Muscle layer of duodenum (tissue), 2 donors: ENCODE data around the gene AMPH.

ENCODE experiments used
- H3K27ac ChIP-seq: one replicate; pipeline ENCODE4 v1.7.0; 2013; ENCODE audit warnings: mild to moderate bottlenecking, low read length
- H3K27me3 ChIP-seq: one replicate; pipeline ENCODE4 v1.7.0; 2013; ENCODE audit warnings: low read depth, mild to moderate bottlenecking, control low read depth, low read length
- H3K36me3 ChIP-seq, 2 donors: one replicate each; pipeline ENCODE4 v1.7.0; 2013; ENCODE audit warnings: low read length in 2 of 2, control low read depth in 1 of 2, mild to moderate bottlenecking in 1 of 2; ENCODE audit not compliant: insufficient read depth in 2 of 2, control insufficient read depth in 1 of 2
- H3K4me1 ChIP-seq, 2 donors: one replicate each; pipeline ENCODE4 v1.7.0; 2013; ENCODE audit warnings: low read length in 2 of 2, mild to moderate bottlenecking in 2 of 2, control low read depth in 1 of 2, moderate library complexity in 1 of 2; ENCODE audit not compliant: insufficient read depth in 2 of 2, control insufficient read depth in 1 of 2
- H3K4me3 ChIP-seq, 2 donors: one replicate each; pipeline ENCODE4 v1.7.0; 2013; ENCODE audit warnings: low read length in 2 of 2, low read depth in 1 of 2, mild to moderate bottlenecking in 1 of 2
- H3K9me3 ChIP-seq, 2 donors: one replicate each; pipeline ENCODE4 v1.7.0; 2013; ENCODE audit warnings: low read length in 2 of 2, control low read depth in 1 of 2, mild to moderate bottlenecking in 1 of 2; ENCODE audit not compliant: control insufficient read depth in 1 of 2
- donor health status: healthy.

Gene AMPH

GRCh38 chr7:38453168-38453567 is 178.0 kb downstream of the AMPH start:
- Histone ChIP-seq H3K27ac (no peak overlapping the region), H3K36me3 (no peaks in the 10 kb centered on the region), H3K9me3 (no peaks in the 10 kb centered on the region), H3K27me3 (no peaks in the 10 kb centered on the region), H3K4me3 (no peak overlapping the region), H3K4me1 (peaks cover 0 to 12% of the 10 kb centered on the region in 2 donors)

- H3K27ac ChIP-seq, result no peak overlapping the region
- H3K36me3 ChIP-seq, result no peaks in the 10 kb centered on the region
- H3K27me3 ChIP-seq, result no peaks in the 10 kb centered on the region
- H3K9me3 ChIP-seq, result no peaks in the 10 kb centered on the region
- peaks cover 0 to 12% of the 10 kb centered on the region in 2 donors for H3K4me1 ChIP-seq
- H3K4me3 ChIP-seq, result no peak overlapping the region
Observed at GRCh38 chr7:38452681-38453108, 178.5 kb downstream of the AMPH start.

GRCh38 chr7:38451840-38452239 is 179.3 kb downstream of the AMPH start:
- no peaks in the 10 kb centered on the region for H3K27me3 ChIP-seq
- no peak overlapping the region for H3K27ac ChIP-seq
- no peaks in the 10 kb centered on the region for H3K36me3 ChIP-seq
- H3K9me3 ChIP-seq, result no peaks in the 10 kb centered on the region
- H3K4me3 ChIP-seq, result no peak overlapping the region
- peaks cover 0 to 12% of the 10 kb centered on the region in 2 donors for H3K4me1 ChIP-seq

- Histone ChIP-seq H3K27me3 (no peaks in the 10 kb centered on the region), H3K4me3 (no peak overlapping the region), H3K27ac (no peak overlapping the region), H3K9me3 (no peaks in the 10 kb centered on the region), H3K4me1 (peaks cover 0 to 12% of the 10 kb centered on the region in 2 donors), H3K36me3 (no peaks in the 10 kb centered on the region)
Observed at GRCh38 chr7:38448584-38449234, 182.5 kb downstream of the AMPH start.

GRCh38 chr7:38448054-38448453 is 183.1 kb downstream of the AMPH start:
- H3K4me3 ChIP-seq, result no peak overlapping the region
- no peaks in the 10 kb centered on the region for H3K9me3 ChIP-seq
- H3K27me3 ChIP-seq, result no peaks in the 10 kb centered on the region
- no peaks in the 10 kb centered on the region for H3K36me3 ChIP-seq
- H3K4me1 ChIP-seq, result peaks cover 0 to 12% of the 10 kb centered on the region in 2 donors
- no peak overlapping the region for H3K27ac ChIP-seq

- no peaks in the 10 kb centered on the region for H3K9me3 ChIP-seq
- no peak overlapping the region for H3K27ac ChIP-seq
- no peaks in the 10 kb centered on the region for H3K4me1 ChIP-seq
- no peaks in the 10 kb centered on the region for H3K36me3 ChIP-seq
- no peak overlapping the region for H3K4me3 ChIP-seq
- no peaks in the 10 kb centered on the region for H3K27me3 ChIP-seq
Observed at GRCh38 chr7:38438970-38439369, 192.2 kb downstream of the AMPH start.

- no peaks in the 10 kb centered on the region for H3K9me3 ChIP-seq
Observed at GRCh38 chr7:38432671-38433070, 198.5 kb downstream of the AMPH start.

GRCh38 chr7:38432080-38432479 is 199.1 kb downstream of the AMPH start:
- Histone ChIP-seq H3K27me3 (no peaks in the 10 kb centered on the region), H3K4me1 (peaks cover 0 to 4% of the 10 kb centered on the region in 2 donors), H3K27ac (no peak overlapping the region), H3K4me3 (no peak overlapping the region), H3K9me3 (no peaks in the 10 kb centered on the region), H3K36me3 (no peaks in the 10 kb centered on the region)

More at GRCh38 chr7:38432671-38433070, 198.5 kb downstream of the AMPH start:
- no peak overlapping the region for H3K27ac ChIP-seq
- no peaks in the 10 kb centered on the region for H3K36me3 ChIP-seq
- peaks cover 0 to 4% of the 10 kb centered on the region in 2 donors for H3K4me1 ChIP-seq
- no peaks in the 10 kb centered on the region for H3K27me3 ChIP-seq
- no peak overlapping the region for H3K4me3 ChIP-seq

GRCh38 chr7:38429057-38429456 is 202.1 kb downstream of the AMPH start:
- Histone ChIP-seq H3K9me3 (no peaks in the 10 kb centered on the region), H3K4me1 (peaks cover 0 to 4% of the 10 kb centered on the region in 2 donors), H3K36me3 (no peaks in the 10 kb centered on the region), H3K27me3 (no peaks in the 10 kb centered on the region), H3K4me3 (no peak overlapping the region), H3K27ac (no peak overlapping the region)

GRCh38 chr7:38428041-38428440 is 203.1 kb downstream of the AMPH start:
- Histone ChIP-seq H3K27me3 (no peaks in the 10 kb centered on the region), H3K4me3 (no peak overlapping the region), H3K36me3 (no peaks in the 10 kb centered on the region), H3K4me1 (peaks cover 0 to 4% of the 10 kb centered on the region in 2 donors), H3K9me3 (no peaks in the 10 kb centered on the region), H3K27ac (no peak overlapping the region)

- no peaks in the 10 kb centered on the region for H3K36me3 ChIP-seq
- H3K27me3 ChIP-seq, result no peaks in the 10 kb centered on the region
- H3K4me1 ChIP-seq, result peaks cover 0 to 4% of the 10 kb centered on the region in 2 donors
- H3K4me3 ChIP-seq, result no peak overlapping the region
- no peak overlapping the region for H3K27ac ChIP-seq
- H3K9me3 ChIP-seq, result no peaks in the 10 kb centered on the region
Observed at GRCh38 chr7:38427279-38427955, 203.8 kb downstream of the AMPH start.
